GM12892 (cell line): ENCODE data around the gene HIP1R.

ENCODE experiments used
- POLR2A ChIP-seq: IDR thresholded peaks from 2 replicates; pipeline ENCODE4 v1.6.1; 2011; ENCODE audit warnings: low read depth, low read length, control low read depth
- POLR2AphosphoS5 ChIP-seq: IDR thresholded peaks from 2 replicates; pipeline ENCODE4 v1.6.1; 2011; ENCODE audit warnings: low read depth, low read length, control low read depth
- TAF1 ChIP-seq: IDR thresholded peaks from 2 replicates; pipeline ENCODE4 v1.6.1; 2011; ENCODE audit warnings: low read depth, mild to moderate bottlenecking, control low read depth, low read length, borderline replicate concordance

DNA sequence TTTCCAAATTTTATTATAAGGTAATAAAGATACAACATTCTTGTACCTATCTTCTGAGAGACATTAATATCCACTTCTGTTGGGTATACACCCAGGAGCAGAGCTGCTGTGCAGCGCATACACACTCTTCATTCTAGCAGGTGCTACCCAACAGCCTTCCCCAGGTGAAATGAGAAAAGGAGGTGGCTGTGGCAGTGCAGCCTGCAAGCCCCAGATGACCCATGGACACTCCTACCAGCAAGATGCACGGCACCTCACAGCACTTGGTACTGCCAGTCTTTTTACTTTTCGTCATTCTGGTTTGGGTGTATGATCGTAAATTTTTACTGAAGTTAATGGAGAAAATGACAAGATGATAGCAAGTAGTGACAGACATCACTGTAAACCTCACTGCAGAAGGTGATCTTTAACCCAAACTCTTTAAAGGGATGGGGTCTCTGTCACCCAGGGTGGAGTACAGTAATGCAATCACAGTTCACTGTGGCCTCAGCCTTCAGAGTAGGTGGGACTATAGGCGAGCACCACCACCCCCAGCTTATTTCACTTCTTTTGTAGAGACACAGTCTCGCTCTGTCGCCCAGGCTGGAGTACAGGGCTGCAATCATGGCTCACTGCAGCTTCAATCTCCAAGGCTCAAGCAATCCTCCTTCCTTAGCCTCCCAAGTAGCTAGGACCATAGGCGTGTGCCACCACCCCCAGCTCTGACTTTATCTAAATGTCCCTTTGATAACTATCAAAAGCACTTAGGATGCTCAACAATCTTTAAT lies 34.1 kb downstream of the HIP1R start:
- TF ChIP-seq POLR2A (no peak), POLR2AphosphoS5 (no peak), TAF1 (no peak)
